Activated CD4-positive, alpha-beta T cell treated with anti-CD3 and anti-CD28 coated beads, Interleukin-10, Interleukin-2, amounts not matched to agents 100 ng/mL and 50 ng/mL, durations not matched to agents 16 hours and 8 hours (primary cell): ENCODE data around the gene TMEM201.

ENCODE experiments used
- DNase-seq: peaks from one replicate; pipeline ENCODE4 v3.0.0-alpha.2; 2020

The TMEM201 gene

GRCh38 chr1:9626201-9626608, 37.5 kb downstream of the TMEM201 start:
- DNase-seq, result peak; percentile 60

- DNase-seq, result peak; percentile 87
These were observed 40.1 kb downstream of the TMEM201 start for GRCh38 chr1:9628541-9629444.

GRCh38 chr1:9629445-9630201, 40.9 kb downstream of the TMEM201 start:
- DNase-seq, result peak; percentile 89

DNA sequence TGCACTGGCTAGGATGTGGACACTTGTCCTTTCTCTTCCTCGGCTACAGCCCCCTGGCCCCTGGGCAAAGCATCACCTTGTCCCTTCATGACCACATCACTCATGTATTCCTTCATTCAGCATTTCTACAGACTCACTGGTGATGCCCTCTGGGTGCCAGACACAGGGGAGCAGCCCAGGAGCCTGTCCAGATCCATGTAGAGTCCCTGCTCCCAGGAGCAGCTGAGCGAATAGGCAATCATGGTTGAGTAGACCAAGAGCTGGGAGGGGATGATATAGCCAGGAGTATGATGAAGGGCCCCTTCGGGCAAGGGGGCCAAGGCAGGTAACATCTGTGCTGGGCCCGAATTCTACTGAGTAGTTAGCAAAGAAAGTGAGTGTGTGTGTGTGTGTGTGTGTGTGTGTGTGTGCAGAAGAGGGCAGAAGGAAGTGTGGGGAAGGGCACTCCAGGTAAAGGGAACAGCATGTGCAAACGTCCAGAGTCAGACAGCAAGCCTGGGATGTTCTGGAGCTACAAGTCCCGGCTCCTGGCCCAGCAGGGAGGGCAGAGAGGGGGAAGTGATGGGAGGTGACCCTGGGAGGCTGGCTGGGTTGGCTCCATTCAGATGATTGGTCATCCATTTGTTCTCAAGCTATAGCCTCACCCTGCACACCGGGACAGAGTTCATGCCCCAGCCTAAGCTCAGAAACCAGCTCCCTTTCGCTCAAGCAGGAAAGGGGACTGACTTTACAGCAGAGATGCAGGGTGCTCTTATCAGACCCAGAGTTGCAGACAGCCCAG, 41.8 kb downstream of the TMEM201 start:
- DNase-seq, result peak; percentile 21

DNA sequence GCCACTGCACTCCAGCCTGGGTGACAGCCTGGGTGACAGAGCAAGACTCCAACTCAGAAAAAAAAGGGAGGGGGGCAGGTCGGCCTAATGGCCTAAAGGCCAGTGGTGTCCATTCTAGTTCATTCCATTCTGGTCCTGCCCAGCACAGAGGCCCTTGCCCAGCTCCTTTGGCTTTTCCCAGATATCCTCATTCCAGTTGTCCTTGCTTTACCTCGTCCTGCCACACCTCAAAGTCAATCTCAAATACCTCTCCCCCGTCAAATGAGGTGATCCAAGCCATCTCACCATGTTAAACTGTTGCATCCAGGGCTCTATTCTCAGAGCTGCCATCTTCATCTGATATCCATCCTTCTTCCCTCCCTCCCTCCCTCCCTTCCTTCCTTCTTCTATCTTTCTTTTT, 42.9 kb downstream of the TMEM201 start:
- DNase-seq, result no peak

GRCh38 chr1:9633493-9633892, 44.8 kb downstream of the TMEM201 start:
- DNase-seq, result no peak

DNA sequence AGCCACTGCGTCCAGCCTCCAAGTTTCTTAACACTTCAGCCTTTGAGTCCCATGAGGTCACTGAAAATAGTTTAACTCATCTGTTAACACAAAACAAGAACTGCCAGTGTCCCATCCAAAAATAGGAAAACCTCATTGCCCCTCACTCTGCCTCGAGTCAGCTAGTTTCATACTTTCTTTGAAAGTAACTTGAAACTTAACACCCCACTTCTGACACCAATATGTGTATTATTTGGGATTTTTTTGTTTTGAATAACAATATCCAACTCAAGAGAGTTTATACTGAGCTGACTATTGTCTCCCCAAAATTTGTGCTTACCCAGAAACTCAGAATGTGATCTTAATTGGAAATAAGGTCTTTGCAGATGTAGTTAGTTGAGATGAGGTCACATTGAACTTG, 45.9 kb downstream of the TMEM201 start:
- DNase-seq, result no peak

DNA sequence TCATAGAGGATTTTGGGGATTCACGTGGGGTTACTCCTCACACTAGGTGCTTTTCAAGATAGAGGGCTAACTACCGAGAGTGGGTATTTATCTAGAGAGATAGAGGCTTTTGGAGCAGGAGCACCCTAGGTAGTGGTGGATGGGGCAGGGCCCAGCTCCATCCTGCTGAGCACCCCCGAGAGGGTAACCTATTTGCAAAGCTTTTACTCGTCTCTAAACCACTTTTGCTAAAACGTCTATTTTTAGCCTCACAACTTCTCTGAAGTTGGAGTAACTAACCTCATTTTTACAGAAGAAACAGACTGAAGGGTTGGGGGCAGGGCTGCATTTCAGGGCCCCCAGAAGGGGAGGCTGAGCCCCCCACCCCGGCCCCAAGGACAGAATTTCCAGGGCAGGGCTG, 50.5 kb downstream of the TMEM201 start:
- DNase-seq, result no peak

DNA sequence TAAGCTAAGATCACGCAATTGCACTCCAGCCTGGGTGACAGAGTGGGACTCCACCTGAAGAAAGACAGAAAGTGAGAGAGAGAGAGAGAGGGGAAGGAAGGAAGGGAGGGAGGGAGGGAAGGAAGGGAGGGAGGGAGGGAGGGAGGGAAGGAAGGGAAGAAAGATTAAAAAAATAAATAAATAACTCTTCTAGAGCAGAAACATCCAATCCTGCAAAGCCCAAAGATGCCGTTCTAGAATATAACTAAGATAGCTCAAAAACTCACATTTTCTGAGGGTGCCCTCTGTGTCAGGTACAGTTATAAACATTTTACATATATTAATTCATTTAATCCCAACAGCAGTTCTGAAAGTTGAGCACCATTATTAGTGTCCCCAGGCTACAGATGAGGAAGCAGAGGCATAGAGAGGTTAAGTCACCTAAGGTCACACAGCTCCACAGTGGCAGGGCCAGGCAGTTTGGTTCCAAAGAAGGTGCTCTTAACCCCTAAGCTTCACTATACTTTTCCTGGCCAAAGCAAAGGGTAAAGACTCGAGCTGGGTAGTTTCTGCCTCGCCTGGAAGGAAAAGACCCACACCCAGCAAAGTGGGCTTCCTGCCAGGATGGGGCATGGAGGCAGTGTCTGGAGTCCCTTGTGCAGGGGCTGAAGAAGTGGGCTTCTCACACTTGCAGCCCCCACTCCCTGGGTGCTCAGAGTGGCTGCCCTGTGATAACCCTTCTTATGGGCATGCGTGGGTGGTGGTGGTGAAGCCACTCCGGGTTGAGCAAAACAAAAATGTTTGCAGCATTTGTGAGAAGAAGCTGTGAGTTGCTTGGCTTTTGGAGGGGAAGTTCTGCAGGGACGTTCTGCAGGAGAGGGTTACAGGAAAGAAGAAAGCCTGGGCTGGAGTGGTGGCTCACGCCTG, 54.9 kb downstream of the TMEM201 start:
- DNase-seq, result peak; percentile 23

GRCh38 chr1:9646037-9646436, 57.3 kb downstream of the TMEM201 start:
- DNase-seq, result no peak

- no peak for DNase-seq
These were observed 59.5 kb downstream of the TMEM201 start for GRCh38 chr1:9648171-9648570.

DNA sequence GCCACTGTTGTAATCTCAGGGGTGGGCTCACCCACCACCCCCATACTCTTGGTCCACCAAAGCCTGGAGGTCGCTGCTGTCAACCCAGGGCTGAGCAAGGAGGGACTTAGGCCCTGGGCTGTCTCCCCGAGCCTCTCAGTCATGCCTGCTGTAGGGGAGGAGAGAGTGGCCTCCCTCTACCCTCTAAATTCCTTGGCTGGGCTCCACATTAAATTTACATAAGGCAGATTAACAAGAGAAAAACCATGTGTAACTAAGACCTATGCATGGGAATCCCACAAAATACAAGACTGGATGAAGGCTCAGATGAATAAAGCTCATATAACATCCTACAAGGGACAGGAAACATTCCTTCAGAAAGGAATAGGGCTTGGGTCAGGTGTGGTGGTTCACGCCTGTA, 61.1 kb downstream of the TMEM201 start:
- DNase-seq, result no peak

- no peak for DNase-seq
These were observed 62.5 kb downstream of the TMEM201 start for GRCh38 chr1:9651220-9651564.

DNA sequence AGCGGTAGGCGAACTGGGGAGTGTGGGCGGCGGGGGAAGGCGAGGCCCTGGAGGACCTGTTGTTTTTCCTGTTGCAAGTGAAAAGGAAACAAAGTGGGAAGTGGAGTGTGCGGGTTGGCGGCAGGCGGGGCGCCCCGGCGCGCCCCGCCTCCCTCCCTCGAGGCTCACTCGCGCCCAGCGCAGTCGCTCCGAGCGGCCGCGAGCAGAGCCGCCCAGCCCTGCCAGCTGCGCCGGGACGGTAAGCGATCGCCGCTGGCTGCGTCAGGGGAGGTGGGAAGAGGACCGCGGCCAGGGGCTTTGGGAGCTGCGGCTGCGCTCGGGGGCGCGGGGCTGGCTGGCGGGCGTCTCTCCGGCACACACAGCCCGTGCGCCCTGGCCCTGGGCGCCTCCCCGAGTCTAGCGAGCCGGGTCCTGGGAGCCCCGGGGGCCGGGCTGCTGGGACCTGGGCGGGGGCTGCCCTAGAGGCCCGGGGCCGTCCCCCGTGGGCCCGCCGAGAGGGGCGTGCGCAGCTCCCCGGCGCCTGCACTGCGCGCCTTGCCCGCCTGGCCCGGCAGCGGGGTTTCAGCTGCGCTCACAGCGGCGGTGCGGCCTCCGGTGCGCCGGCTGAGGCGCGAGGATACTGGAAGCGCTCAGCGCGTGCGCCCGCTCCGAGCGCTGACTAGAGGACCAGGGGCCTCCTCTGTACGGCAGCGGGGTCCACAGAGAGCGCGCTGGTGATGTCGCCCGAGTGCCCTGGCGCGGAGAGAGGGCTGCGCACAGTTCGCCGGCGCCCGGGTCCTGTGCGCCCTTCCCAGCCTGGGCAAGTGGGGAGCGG, 63.1 kb downstream of the TMEM201 start, which contains the start of gene PIK3CD:
Gene PIK3CD (plus strand): TSS at position 167 of the 814 bp plus-strand sequence. CDS start 58,725 bp downstream, outside the sequence.
- DNase-seq, result peak; percentile 62

DNA sequence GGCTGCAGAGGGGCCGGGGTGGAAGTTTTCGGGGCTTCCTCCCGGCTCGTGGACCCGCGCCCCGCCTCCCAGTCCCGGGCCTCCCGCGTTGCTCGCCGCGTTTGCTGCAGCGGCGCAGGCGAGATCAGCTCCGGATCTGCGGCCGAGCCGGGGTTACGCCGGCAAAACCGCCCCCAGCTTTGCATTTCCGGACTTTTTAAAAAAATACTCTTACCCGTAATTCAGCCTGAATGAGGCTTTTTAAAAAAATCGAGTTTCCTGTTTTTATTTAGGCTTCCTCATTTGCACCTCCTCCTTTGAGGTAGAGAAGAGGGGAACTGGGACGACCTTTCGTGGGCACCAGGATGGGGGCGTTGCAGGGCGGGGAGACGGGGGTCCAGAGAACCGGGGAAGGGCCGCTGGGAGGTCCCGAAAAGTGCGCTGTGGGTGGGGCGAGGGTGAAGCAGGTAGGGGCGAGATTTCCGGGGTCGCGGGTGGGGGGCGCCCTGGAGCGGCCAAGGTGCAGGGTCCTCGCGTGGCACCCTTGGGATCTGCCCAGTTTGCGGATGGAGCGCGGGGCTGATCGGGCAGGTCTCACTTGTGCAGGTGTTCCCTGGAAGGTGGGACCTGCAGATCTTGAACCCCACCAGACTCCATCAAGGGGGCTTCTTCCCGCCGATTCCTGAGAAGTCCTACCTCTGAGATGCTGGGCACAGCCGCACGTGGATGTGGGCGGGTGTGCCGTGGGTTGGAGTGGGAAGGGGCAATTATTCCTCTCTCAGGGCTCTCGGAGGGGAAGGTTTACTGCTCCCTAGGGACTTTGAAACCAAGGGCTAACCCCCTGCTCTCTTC, 63.9 kb downstream of the TMEM201 start:
- DNase-seq, result peak; percentile 78

DNA sequence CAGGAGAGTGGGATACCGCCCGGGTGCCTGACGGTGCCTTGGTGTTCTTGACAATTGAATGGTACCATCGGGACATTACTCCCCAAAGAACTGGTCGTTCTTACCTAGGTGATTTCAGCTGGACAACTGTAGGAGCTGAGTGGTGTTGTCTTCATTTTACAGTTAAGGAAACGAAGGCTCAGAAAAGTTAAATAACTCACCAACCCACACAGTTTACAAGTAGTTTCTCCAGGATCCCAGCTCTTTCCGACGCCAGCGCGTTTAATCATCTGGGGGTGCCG, 64.4 kb downstream of the TMEM201 start:
- peak; percentile 24 for DNase-seq

DNA sequence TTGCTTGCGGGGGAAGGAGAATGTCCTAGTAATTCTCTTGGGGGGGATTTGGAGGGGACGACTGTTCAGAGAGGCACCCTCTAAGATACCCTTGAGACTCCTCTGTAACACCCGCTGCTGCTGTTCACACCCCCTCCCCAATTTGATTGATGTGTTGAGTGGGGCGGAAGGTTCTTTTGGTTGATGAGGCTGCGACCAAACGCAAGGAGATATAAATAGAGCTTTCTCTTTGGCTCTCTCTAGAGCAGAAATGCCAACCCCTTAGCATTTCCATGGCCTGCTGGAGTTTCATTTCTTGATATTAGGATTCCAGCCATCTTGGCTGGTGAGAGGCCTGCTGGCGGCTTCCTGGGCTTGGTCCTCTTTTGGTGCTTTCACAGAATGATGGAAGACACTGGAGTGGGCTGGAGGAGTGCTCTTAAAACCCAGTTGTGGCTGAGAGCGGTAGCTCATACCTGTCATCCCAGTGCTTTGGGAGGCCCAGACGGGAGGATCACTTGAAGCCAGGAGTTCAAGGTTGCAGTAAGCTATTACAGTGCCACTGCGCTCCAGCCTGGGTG, 64.9 kb downstream of the TMEM201 start:
- DNase-seq, result no peak

- DNase-seq, result peak; percentile 64
These were observed 65.5 kb downstream of the TMEM201 start for GRCh38 chr1:9654051-9654833.
